H1 (cell line): Measurements from ENCODE around the gene TMEM138. TPM values are rescaled to one million over a fixed set of nuclear protein-coding genes. Genes with fewer than 3 reads are reported as not detected.
A peak's percentile ranks its signal among the peaks of the same experiment; 100 is the strongest.

Experiments
- CTCF ChIA-PET: fragments of 300-600 bp; sonication (Branson Sonifier 250); formaldehyde crosslinking; loops from one replicate; lab custom pipeline; 2021; ENCODE audit not compliant: partially characterized antibody; lab: Charles Lee
- POLR2A ChIA-PET: fragments of 300-600 bp; sonication (Branson Sonifier 250); formaldehyde crosslinking; loops from one replicate; lab custom pipeline; 2021; ENCODE audit warnings: inconsistent platforms; ENCODE audit not compliant: partially characterized antibody; lab: Charles Lee
- DNase-seq, 2 experiments: peaks; one replicate each; pipeline versions ENCODE4 v3.0.0 to v3.0.0-alpha.2; 2010 to 2022; ENCODE audit warnings: low spot score in 2 of 2, low read depth in 1 of 2, mixed read lengths in 1 of 2
- FAIRE-seq: peaks from 2 replicates; lab custom pipeline; 2011; peaks lifted over from hg19 to GRCh38; lab: Jason Lieb, UNC
- H2AFZ ChIP-seq: 2 replicates; pipeline ENCODE4 v1.8.1; 2012; ENCODE audit warnings: low read length, inconsistent platforms
- H2AK5ac ChIP-seq: 2 replicates; pipeline ENCODE4 v1.6.1; 2013; ENCODE audit warnings: low read depth, low read length
- H2BK120ac ChIP-seq: replicated peaks from 2 replicates; pipeline ENCODE3; 2013; ENCODE audit warnings: low read depth, low read length, inconsistent platforms
- H2BK12ac ChIP-seq: 2 replicates; pipeline ENCODE4 v1.6.1; 2013; ENCODE audit warnings: low read depth, low read length
- H2BK15ac ChIP-seq: 2 replicates; pipeline ENCODE4 v1.6.1; 2013; ENCODE audit warnings: low read length
- H2BK20ac ChIP-seq: 2 replicates; pipeline ENCODE4 v1.6.1; 2013; ENCODE audit warnings: low read length
- H2BK5ac ChIP-seq: 2 replicates; pipeline ENCODE4 v1.6.1; 2013; ENCODE audit warnings: low read depth, low read length
- H3K14ac ChIP-seq: 2 replicates; pipeline ENCODE4 v1.6.1; 2013; ENCODE audit warnings: inconsistent platforms; ENCODE audit not compliant: insufficient read length
- H3K18ac ChIP-seq: 2 replicates; pipeline ENCODE4 v1.6.1; 2013; ENCODE audit warnings: low read length; ENCODE audit errors: extremely low read depth
- H3K23ac ChIP-seq: 2 replicates; pipeline ENCODE4 v1.6.1; 2013; ENCODE audit warnings: inconsistent platforms; ENCODE audit not compliant: insufficient read length
- H3K23me2 ChIP-seq: 2 replicates; pipeline ENCODE4 v1.6.1; 2013; ENCODE audit warnings: low read depth, low read length
- H3K27ac ChIP-seq: 2 replicates; pipeline ENCODE4 v1.6.1; 2011; ENCODE audit warnings: low read depth, low read length, inconsistent platforms
- H3K27me3 ChIP-seq, 4 experiments: replicated peaks in 1 of 4; 1 replicate in 1 of 4; 2 replicates in 3 of 4; pipeline versions ENCODE4 v1.6.1 to v1.8.1; 2011 to 2013; ENCODE audit warnings: low read length in 3 of 4, mild to moderate bottlenecking in 3 of 4, inconsistent platforms in 2 of 4, mixed read lengths in 2 of 4, moderate library complexity in 1 of 4; ENCODE audit not compliant: control insufficient read depth in 3 of 4, insufficient read depth in 3 of 4; ENCODE audit errors: extremely low read depth in 1 of 4
- H3K36me3 ChIP-seq, 4 experiments: 2 replicates each; pipeline versions ENCODE4 v1.6.1 to v1.8.1; 2011 to 2013; ENCODE audit warnings: mild to moderate bottlenecking in 4 of 4, low read length in 3 of 4, moderate library complexity in 2 of 4, control low read depth in 1 of 4, inconsistent platforms in 1 of 4; ENCODE audit not compliant: insufficient read depth in 4 of 4, control insufficient read depth in 2 of 4
- H3K4ac ChIP-seq: replicated peaks from 2 replicates; pipeline ENCODE3; 2013; ENCODE audit warnings: low read length, low read depth, mixed read lengths, inconsistent platforms; ENCODE audit not compliant: insufficient read length
- H3K4me1 ChIP-seq, 4 experiments: replicated peaks in 1 of 4; 1 replicate in 1 of 4; 2 replicates in 3 of 4; pipeline versions ENCODE4 v1.6.1 to v1.8.1; 2011 to 2013; ENCODE audit warnings: low read length in 3 of 4, inconsistent platforms in 2 of 4, mixed read lengths in 1 of 4; ENCODE audit not compliant: insufficient read depth in 4 of 4, control insufficient read depth in 3 of 4
- H3K4me2 ChIP-seq, 2 experiments: 2 replicates each; pipeline versions ENCODE4 v1.6.1 to v1.8.1; 2011 to 2013; ENCODE audit warnings: low read depth in 2 of 2, low read length in 2 of 2, control low read depth in 1 of 2, inconsistent platforms in 1 of 2, mild to moderate bottlenecking in 1 of 2; ENCODE audit not compliant: insufficient read depth in 1 of 2
- H3K4me3 ChIP-seq, 4 experiments: fragments of 200-600, 300-600 bp in 1 of 4; sonication (generic), shearing (Covaris generic), sonication (Bioruptor Twin) in 1 of 4; 2 replicates each; pipeline versions ENCODE4 v1.5.1 to v1.8.1; 2011 to 2016; ENCODE audit warnings: low read length in 4 of 4, low read depth in 3 of 4, control low read depth in 2 of 4, inconsistent platforms in 2 of 4, mild to moderate bottlenecking in 2 of 4, mixed read lengths in 1 of 4, moderate library complexity in 1 of 4; ENCODE audit not compliant: insufficient read depth in 2 of 4; ENCODE audit errors: extremely low read depth in 1 of 4
- H3K56ac ChIP-seq: replicated peaks from 2 replicates; pipeline ENCODE3; 2013; ENCODE audit warnings: low read depth, mild to moderate bottlenecking, mixed read lengths, low read length, inconsistent platforms; ENCODE audit not compliant: insufficient read length
- H3K79me1 ChIP-seq: 2 replicates; pipeline ENCODE4 v1.6.1; 2013; ENCODE audit warnings: low read depth, low read length, control low read depth
- H3K79me2 ChIP-seq, 2 experiments: 2 replicates each; pipeline versions ENCODE4 v1.6.1 to v1.8.1; 2012 to 2013; ENCODE audit warnings: low read length in 2 of 2, mild to moderate bottlenecking in 2 of 2, inconsistent platforms in 1 of 2; ENCODE audit not compliant: insufficient read depth in 2 of 2, control insufficient read depth in 1 of 2
- H3K9ac ChIP-seq, 4 experiments: replicated peaks in 1 of 4; 1 replicate in 1 of 4; 2 replicates in 3 of 4; pipeline versions ENCODE4 v1.6.1 to v1.8.1; 2011 to 2013; ENCODE audit warnings: low read depth in 3 of 4, low read length in 3 of 4, control low read depth in 2 of 4, mild to moderate bottlenecking in 2 of 4, moderate library complexity in 2 of 4, inconsistent platforms in 1 of 4; ENCODE audit errors: extremely low read depth in 1 of 4
- H3K9me3 ChIP-seq, 2 experiments: 2 replicates each; pipeline versions ENCODE4 v1.6.1 to v1.8.1; 2012 to 2013; ENCODE audit warnings: mild to moderate bottlenecking in 2 of 2, moderate library complexity in 2 of 2, control low read depth in 1 of 2, inconsistent platforms in 1 of 2, low read depth in 1 of 2, low read length in 1 of 2, mixed read lengths in 1 of 2; ENCODE audit not compliant: insufficient read depth in 2 of 2
- H4K20me1 ChIP-seq, 2 experiments: replicated peaks in 1 of 2; 2 replicates each; pipeline versions ENCODE3 to v1.8.1; 2011 to 2013; ENCODE audit warnings: inconsistent platforms in 2 of 2, low read length in 2 of 2, mild to moderate bottlenecking in 1 of 2; ENCODE audit not compliant: insufficient read depth in 2 of 2, control insufficient read depth in 1 of 2
- H4K5ac ChIP-seq: 2 replicates; pipeline ENCODE4 v1.6.1; 2013; ENCODE audit warnings: low read length, low read depth, mixed read lengths, inconsistent platforms; ENCODE audit not compliant: insufficient read length
- H4K8ac ChIP-seq: 2 replicates; pipeline ENCODE4 v1.8.0; 2013; ENCODE audit warnings: mild to moderate bottlenecking, moderate library complexity, low read length, inconsistent platforms; ENCODE audit not compliant: insufficient read depth; ENCODE audit errors: extremely low read depth
- H4K91ac ChIP-seq: replicated peaks from 2 replicates; pipeline ENCODE3; 2013; ENCODE audit warnings: low read length, mixed read lengths, inconsistent platforms; ENCODE audit not compliant: insufficient read length
- FOSL1 ChIP-seq: IDR thresholded peaks from 2 replicates; pipeline ENCODE4 v1.6.1; 2011; ENCODE audit warnings: mild to moderate bottlenecking, low read depth, low read length, moderate library complexity; ENCODE audit not compliant: insufficient read depth
- POLR2A ChIP-seq, 2 experiments: IDR thresholded peaks; 1 replicate in 1 of 2; 2 replicates in 1 of 2; pipeline ENCODE4 v1.6.1; 2011; ENCODE audit warnings: low read depth in 2 of 2, low read length in 2 of 2, mild to moderate bottlenecking in 2 of 2; ENCODE audit errors: control extremely low read depth in 1 of 2
- WGBS, 2 experiments: shearing (Covaris generic) in 1 of 2; methylation state at CpG; one replicate each; pipeline versions ENCODE4 v1.1.6 to v1.1.7; 2013 to 2015; ENCODE audit warnings: low lambda C conversion rate in 2 of 2, mixed read lengths in 2 of 2, inconsistent platforms in 1 of 2, low coverage in 1 of 2, missing lambda C conversion rate in 1 of 2; ENCODE audit not compliant: insufficient replicate concordance in 2 of 2, insufficient coverage in 1 of 2, insufficient read length in 1 of 2; ENCODE audit errors: extremely low coverage in 1 of 2, missing lambda C conversion rate in 1 of 2; 5-methylcytosine and 5-hydroxymethylcytosine counted together
- polyA plus RNA-seq, 7 experiments: library from polyadenylated mRNA; depleted of rRNA in 3 of 7; stranded (reverse) in 5 of 7; unstranded in 2 of 7; fragments of >200 nt in 5 of 7; fragments of 200-250 nt in 2 of 7; gene quantifications; 1 replicate in 5 of 7; 2 replicates in 1 of 7; 4 replicates in 1 of 7; pipeline versions ENCODE4 v1.2.1 to v1.2.3, GENCODE V29; 2011 to 2013; ENCODE audit warnings: missing spikeins in 2 of 7, mixed read lengths in 2 of 7
- total RNA-seq: library from RNA; stranded (reverse); fragmentation: NEBNext Ultra II Directional; extraction: Animal tissue kit (Norgen Biotek cat#: 25700); gene quantifications from 2 replicates; pipeline ENCODE4 v1.2.1, GENCODE V29; 2021

The TMEM138 gene
- total and polyA plus RNA-seq, 2 of the 8 experiments (the other 6 are each of a cell fraction or from before 2014, with no cell fraction given), result 32.9 to 59.0 TPM

DNA sequence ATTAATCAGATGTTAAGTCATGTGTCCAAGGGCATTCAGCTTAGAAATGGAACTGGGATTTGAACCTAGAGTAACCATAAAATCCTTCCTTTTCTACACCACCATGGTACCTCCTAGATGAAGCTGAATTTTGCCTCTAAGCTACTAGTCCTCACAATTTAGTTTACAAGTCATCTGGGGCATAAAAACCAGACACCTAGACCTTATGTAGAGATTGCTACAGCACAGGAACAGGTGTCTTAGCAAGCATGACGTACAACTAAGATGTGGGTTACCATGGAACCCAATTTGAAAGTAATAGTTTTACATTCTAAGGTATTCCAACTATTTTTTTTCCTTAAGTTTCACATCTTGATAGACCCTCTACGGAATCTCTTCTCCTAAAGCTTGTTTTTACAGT, 39.4 kb downstream of the TMEM138 start:
- no peak overlapping the region for H2BK20ac ChIP-seq
- H3K79me1 ChIP-seq, result no peaks in the 10 kb centered on the region
- no peak overlapping the region for H4K91ac ChIP-seq
- ChIA-PET CTCF (interaction anchor here (0.6 to 3.1 kb wide), 7 partner anchors 8 to 70 kb away, joined by 4 to 11 read pairs (median 5); partner anchors contain the start of genes CPSF7, SDHAF2 and TMEM216), POLR2A (interaction anchor here (0.8 to 5.4 kb wide), 18 partner anchors 10 to 460 kb away, joined by 3 to 60 read pairs (median 6); partner anchors contain the start of genes CPSF7, CYB561A3, SDHAF2 and TKFC)
- no peak overlapping the region for H3K56ac ChIP-seq
- no peak overlapping the region for H3K4me3 ChIP-seq
- DNase-seq (no peak), FAIRE-seq (no peak)
- no peak overlapping the region for H2AFZ ChIP-seq
- no peaks in the 10 kb centered on the region for H3K23me2 ChIP-seq
- no peak for TF ChIP-seq FOSL1
- TF ChIP-seq POLR2A (IDR thresholded peaks at IDR 0.05; ENCODE audit: control extremely low read depth in 1 of 2, low read depth in 2 of 2, low read length in 2 of 2), result peak in 1 of 2 experiments; percentile 15; a peak in 1 of 3 replicates
- H4K5ac ChIP-seq, result no peak overlapping the region
- peaks cover 0 to 4% of the 10 kb centered on the region in 2 experiments for H4K20me1 ChIP-seq
- H3K4ac ChIP-seq, result no peak overlapping the region
- 90% methylated on average over 2 of the region's 2 CpGs; no CpG with 5 or more reads in 1 of the 2 experiments for WGBS, 2 experiments
- H3K9ac ChIP-seq, result no peak overlapping the region
- no peak overlapping the region for H3K14ac ChIP-seq
- H2BK120ac ChIP-seq, result no peak overlapping the region
- H2BK15ac ChIP-seq, result no peak overlapping the region
- H3K36me3 ChIP-seq, result peaks cover 21 to 53% (median 44%) of the 10 kb centered on the region in 4 experiments
- no peaks in the 10 kb centered on the region for H3K27me3 ChIP-seq
- no peaks in the 10 kb centered on the region for H3K9me3 ChIP-seq
- H2BK5ac ChIP-seq, result no peak overlapping the region
- H2AK5ac ChIP-seq, result no peak overlapping the region
- H4K8ac ChIP-seq, result no peak overlapping the region
- no peak overlapping the region for H3K4me2 ChIP-seq
- H2BK12ac ChIP-seq, result no peak overlapping the region
- H3K23ac ChIP-seq, result no peak overlapping the region
- no peak overlapping the region for H3K18ac ChIP-seq
- no peaks in the 10 kb centered on the region for H3K79me2 ChIP-seq
- no peak overlapping the region for H3K27ac ChIP-seq
- H3K4me1 ChIP-seq, result no peaks in the 10 kb centered on the region
